Heart left ventricle (tissue), 13 donors: Measurements from ENCODE around the gene SLC45A3.

ENCODE experiments used
- CTCF ChIP-seq, 12 donors: fragments of 200-600 bp; sonication (generic) in 4 of 12; IDR thresholded peaks; one replicate each; pipeline versions ENCODE4 v1.5.0 to v1.8.0; 2018 to 2022; ENCODE audit warnings: antibody characterized with exemption in 12 of 12, mild to moderate bottlenecking in 5 of 12
- POLR2A ChIP-seq, 2 donors: fragments of 450-650 bp; IDR thresholded peaks; one replicate each; pipeline ENCODE4 v1.6.1; 2017; ENCODE audit warnings: antibody characterized with exemption in 2 of 2, mild to moderate bottlenecking in 2 of 2, moderate library complexity in 2 of 2
- donor health status: ischemic (EF 13 %, LVEDD 7.1; RV severe dilation, severe dysfunction).
- donor health status: DM: no; HTN: yes; CAD: no.
- donor health status: DM: no; HTN: no; CAD: no.
- donor health status: ischemic (EF 25% LVEDD 6.9; RV normal size, moderate dysfunction).
- donor health status: ischemic (EF 25% LVEDD 5.7; RV mildly dilated, moderate dysfunction).
- donor health status: ischemic (EF 35%, LVEDD 5.7; RV mildly dilated, moderate dysfunction).
- donor health status: nonischemic (EF 11% LVEDD 7.7; RV severe dilation, severe dysfunction).
- donor health status: DM: yes; HTN: yes; CAD: no.
- donor health status: PGD.
- donor health status: ischemic (EF 29% LVEDD 5.4; RV normal size, mild dysfunction).
- donor health status: nonischemic (EF 23%, LVEDD 6.1; RV moderate dilation, normal function).

DNA sequence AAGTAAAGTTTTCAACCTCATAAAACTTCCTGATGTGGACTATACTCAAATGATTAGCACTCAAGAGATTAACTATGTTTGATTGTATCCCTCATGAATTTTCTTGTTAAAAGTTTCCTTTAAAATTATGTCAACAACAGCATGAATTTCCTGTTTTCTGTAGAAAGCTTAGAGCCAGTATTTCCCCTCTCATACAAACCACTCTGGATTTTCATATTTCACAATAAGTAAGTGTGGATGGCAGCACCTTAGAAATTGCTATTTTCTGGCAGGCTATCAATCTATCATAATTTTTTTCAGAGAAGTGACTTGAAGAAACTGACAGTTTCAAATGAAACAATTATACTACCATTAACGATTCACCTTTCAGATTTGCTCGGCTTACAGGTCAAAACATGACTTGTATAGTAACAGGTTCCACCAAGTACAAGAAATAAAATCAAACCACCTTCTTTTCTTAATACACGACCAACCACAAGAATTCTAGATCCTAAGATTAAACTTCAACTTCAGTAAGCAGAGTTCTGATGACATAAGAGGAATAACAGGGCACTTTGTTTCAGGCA is 69.3 kb downstream of the SLC45A3 start:
- TF ChIP-seq CTCF (IDR thresholded peaks at IDR 0.05) (no peak), POLR2A (IDR thresholded peaks at IDR 0.05) (no peak)
